Transverse colon (tissue), 4 donors: ENCODE measurements around the gene OR6C70.

Experiments used
- EP300 ChIP-seq: sonication (generic); formaldehyde crosslinking; IDR thresholded peaks from one replicate; pipeline ENCODE4 v1.6.1; 2017; ENCODE audit warnings: antibody characterized with exemption, low read depth
- POLR2AphosphoS5 ChIP-seq, 3 donors: sonication (generic); formaldehyde crosslinking; IDR thresholded peaks; one replicate each; pipeline ENCODE4 v1.6.1; 2016; ENCODE audit warnings: antibody characterized with exemption in 3 of 3
- TF ChIP-seq, protein P1 (sequence below), 5 experiments: fragments of 200-600 bp in 3 of 5; fragments of 450-650 bp in 2 of 5; sonication (generic) in 3 of 5; IDR thresholded peaks; 1 replicate in 2 of 5; 2 replicates in 3 of 5; pipeline ENCODE4 v1.5.1; 2016 to 2017; ENCODE audit warnings: antibody characterized with exemption in 5 of 5, inconsistent platforms in 3 of 5, mild to moderate bottlenecking in 2 of 5, moderate library complexity in 1 of 5

DNA sequence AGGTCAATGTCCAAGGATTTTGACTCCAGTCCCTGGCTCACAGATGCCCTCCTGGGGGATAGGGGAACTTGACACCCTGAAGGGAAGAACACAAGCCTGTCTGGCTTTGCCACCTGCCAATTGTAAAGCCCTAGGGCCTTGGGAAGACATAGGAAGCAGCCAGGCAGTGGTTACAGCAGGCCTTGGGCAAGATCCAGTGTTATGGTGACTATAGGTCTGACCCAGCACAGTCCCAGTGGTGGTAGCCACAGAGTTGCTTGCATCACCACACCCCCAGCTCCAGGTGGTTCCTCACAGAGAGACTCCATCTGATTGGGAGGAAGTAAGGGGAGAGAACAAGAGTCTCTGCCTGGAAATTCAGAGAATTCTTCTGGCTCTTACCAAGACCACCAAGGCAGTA is 46.5 kb upstream of the OR6C70 start:
- TF ChIP-seq POLR2AphosphoS5 (IDR thresholded peaks at IDR 0.05) (no peak), EP300 (no peak)
- TF ChIP-seq, protein P1, sequence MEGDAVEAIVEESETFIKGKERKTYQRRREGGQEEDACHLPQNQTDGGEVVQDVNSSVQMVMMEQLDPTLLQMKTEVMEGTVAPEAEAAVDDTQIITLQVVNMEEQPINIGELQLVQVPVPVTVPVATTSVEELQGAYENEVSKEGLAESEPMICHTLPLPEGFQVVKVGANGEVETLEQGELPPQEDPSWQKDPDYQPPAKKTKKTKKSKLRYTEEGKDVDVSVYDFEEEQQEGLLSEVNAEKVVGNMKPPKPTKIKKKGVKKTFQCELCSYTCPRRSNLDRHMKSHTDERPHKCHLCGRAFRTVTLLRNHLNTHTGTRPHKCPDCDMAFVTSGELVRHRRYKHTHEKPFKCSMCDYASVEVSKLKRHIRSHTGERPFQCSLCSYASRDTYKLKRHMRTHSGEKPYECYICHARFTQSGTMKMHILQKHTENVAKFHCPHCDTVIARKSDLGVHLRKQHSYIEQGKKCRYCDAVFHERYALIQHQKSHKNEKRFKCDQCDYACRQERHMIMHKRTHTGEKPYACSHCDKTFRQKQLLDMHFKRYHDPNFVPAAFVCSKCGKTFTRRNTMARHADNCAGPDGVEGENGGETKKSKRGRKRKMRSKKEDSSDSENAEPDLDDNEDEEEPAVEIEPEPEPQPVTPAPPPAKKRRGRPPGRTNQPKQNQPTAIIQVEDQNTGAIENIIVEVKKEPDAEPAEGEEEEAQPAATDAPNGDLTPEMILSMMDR (IDR thresholded peaks at IDR 0.05) = no peak
